ENCODE data around the gene MYL5. TPM values are rescaled to one million over a fixed set of nuclear protein-coding genes. Genes with fewer than 3 reads are reported as not detected.

MYL5 gene
- 4.1 and 7.8 TPM in 2 replicates for total RNA-seq

GRCh38 chr4:674172-675035, at the start of gene MYL5, which contains the start of gene ATP5ME:
Gene MYL5, plus strand, starts transcription at chr4:674542. Its CDS starts 3,485 bp downstream, at chr4:678027.
Gene ATP5ME, minus strand, starts transcription at chr4:674276. Its CDS starts 29 bp downstream, at chr4:674247.

DNA sequence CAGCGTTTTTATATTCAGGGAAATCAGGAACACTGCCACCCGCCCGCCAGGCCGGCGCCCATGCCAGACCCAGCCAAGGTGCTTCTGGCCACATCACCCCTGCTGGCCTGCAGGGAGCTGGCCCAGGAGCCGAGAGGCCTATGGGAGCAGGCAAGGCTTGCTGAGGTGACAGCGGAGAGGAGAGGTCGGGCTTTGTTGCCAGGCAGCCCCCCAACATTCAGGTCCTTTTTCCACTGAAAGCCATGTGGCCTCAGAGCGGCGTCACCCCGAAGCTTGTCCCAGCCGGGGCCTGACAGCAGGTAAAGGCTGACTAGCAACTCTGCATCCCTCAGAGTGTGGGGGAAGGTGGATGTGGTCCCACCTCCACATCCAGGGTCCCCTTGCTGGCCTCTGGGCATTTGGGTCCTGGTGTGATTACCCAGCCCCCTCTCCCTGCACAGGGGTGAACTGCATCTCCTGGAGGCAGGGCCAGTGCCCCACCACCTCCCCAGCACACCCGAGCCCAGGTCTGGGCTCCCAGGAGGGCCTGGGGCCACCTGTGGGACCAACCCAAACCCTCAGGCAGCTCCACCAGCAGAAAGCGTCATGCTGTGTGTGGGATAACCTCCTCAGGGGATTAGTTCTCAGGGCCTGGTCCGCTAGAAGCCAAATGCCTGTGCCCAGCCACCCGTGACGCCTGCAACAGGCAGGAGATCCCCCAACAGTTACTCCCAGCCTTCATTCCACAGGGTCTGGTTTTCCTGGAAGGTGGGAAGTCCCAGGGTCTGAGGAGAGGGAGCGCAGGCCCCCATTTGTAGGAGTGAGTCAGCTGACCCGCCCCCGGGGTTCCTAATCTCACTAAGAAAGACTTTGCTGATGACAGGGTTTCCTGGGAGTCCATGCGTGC, 49.4 kb upstream of the MYL5 start, which contains the start of gene PDE6B:
PDE6B (plus strand) TSS at position 869 of the 886 bp plus-strand sequence. CDS start 54 bp downstream, outside the sequence.

GRCh38 chr4:688854-689681, 14.7 kb downstream of the MYL5 start, which contains the start of gene SLC49A3:
Gene SLC49A3, minus strand, starts transcription at chr4:689151. Its CDS starts 24 bp downstream, at chr4:689127.

DNA sequence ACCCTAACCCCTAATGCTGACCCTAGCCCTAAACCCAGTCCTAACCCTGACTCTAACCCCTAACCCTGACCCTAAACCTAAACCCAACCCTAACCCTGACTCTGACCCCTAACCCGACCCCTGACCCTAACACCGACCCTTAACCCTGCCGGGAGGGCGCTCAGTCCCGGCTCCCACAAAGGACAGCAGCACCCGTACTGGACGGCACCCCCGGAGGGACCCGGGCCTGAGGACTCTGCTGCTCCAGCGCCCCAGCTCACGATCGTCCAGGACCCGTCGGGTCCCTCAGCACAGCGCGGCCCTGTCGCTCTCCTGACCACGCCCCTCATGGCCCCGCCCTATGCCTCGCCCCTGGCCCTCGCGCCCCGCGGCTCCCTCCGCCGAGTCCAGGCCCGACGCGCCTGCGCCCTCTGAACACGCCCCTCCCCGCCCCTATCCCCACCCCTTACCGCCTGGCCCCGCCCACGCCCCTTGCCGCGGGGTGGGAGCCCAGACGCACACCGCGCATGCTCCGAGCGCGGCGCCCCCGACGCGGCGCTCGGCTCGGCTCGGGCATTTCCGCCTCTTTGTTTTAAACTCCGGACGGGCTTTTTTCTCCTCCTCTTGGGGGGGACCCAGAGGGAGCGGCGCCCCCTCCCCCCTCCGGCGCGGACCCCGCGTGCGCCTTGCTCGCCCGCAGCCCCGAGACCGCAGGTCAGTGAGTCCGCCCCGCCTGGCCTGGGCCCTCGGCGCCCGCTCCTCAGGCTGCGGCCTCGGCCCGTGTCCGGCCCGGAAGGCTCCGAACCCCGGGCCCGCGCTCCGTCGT, 31.1 kb downstream of the MYL5 start, which contains the start of gene PCGF3:
PCGF3 (plus strand) TSS at position 555 of the 805 bp plus-strand sequence. CDS start 27,849 bp downstream, outside the sequence.

Other genes starting within 250 kb of the MYL5 start
- 21.9 and 42.9 TPM in 2 replicates for gene ZNF721, start 175.4 kb upstream of the MYL5 start, total RNA-seq
- gene PIGG, start 175.3 kb upstream of the MYL5 start, total RNA-seq, result 45.8 and 74.4 TPM in 2 replicates
- not detected in 2 replicates for gene TMEM271, start 98.2 kb upstream of the MYL5 start, total RNA-seq
- 0.64 and 1.0 TPM in 2 replicates for gene PDE6B, start 49.0 kb upstream of the MYL5 start, total RNA-seq
- 102 and 146 TPM in 2 replicates for gene ATP5ME, start 266 bp upstream of the MYL5 start, total RNA-seq
- gene SLC49A3, start 14.6 kb downstream of the MYL5 start, total RNA-seq, result 0.34 and 1.4 TPM in 2 replicates
- gene PCGF3, start 31.3 kb downstream of the MYL5 start, total RNA-seq, result 27.7 and 71.0 TPM in 2 replicates
- gene CPLX1, start 151.6 kb downstream of the MYL5 start, total RNA-seq, result 0.21 TPM in 1 of 2 replicates, not detected in the other

Measured in nasal cavity respiratory epithelium epithelial cell of viscerocranial mucosa (primary cell).